ENCODE data around the gene CACNA1F.

Gene CACNA1F

DNA sequence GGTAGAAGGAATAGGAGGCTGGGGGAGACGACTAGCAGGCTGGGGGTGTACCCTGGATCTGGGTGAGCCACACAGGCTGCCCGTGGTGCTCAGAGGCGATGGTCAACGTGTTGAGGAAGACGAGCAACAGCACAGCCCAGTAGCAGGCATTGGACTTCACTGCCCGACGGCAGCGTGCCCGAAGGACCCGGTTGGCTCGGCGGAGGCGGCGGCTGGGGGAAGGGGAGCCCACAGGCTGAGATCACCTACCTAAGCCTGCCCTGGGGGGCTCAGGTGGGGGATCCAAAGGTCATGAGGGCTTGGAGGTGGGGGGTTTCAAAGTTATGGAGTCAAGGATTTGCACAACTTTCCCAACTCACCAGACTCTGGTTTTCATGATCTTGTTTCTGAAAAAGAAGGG lies 7.3 kb downstream of the CACNA1F start:
- H3K27me3 ChIP-seq (ENCODE audit: insufficient read depth, poor library complexity, severe bottlenecking) = peaks cover 6% of the 10 kb centered on the region
- TF ChIP-seq, protein P1, sequence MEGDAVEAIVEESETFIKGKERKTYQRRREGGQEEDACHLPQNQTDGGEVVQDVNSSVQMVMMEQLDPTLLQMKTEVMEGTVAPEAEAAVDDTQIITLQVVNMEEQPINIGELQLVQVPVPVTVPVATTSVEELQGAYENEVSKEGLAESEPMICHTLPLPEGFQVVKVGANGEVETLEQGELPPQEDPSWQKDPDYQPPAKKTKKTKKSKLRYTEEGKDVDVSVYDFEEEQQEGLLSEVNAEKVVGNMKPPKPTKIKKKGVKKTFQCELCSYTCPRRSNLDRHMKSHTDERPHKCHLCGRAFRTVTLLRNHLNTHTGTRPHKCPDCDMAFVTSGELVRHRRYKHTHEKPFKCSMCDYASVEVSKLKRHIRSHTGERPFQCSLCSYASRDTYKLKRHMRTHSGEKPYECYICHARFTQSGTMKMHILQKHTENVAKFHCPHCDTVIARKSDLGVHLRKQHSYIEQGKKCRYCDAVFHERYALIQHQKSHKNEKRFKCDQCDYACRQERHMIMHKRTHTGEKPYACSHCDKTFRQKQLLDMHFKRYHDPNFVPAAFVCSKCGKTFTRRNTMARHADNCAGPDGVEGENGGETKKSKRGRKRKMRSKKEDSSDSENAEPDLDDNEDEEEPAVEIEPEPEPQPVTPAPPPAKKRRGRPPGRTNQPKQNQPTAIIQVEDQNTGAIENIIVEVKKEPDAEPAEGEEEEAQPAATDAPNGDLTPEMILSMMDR (IDR thresholded peaks at IDR 0.05; ENCODE audit: poor library complexity, severe bottlenecking) = no peak
- no peak overlapping the region for H3K27ac ChIP-seq (ENCODE audit: poor library complexity, severe bottlenecking)
- no peak for ATAC-seq (ENCODE audit: low read depth)
- DNase-seq (ENCODE audit: low spot score) = no peak
- H3K36me3 ChIP-seq (ENCODE audit: low read depth) = no peaks in the 10 kb centered on the region
- no peaks in the 10 kb centered on the region for H3K4me1 ChIP-seq (ENCODE audit: insufficient read depth, poor library complexity, severe bottlenecking)
- H3K9me3 ChIP-seq (ENCODE audit: severe bottlenecking) = no peaks in the 10 kb centered on the region
- no peak overlapping the region for H3K4me3 ChIP-seq (ENCODE audit: severe bottlenecking)

DNA sequence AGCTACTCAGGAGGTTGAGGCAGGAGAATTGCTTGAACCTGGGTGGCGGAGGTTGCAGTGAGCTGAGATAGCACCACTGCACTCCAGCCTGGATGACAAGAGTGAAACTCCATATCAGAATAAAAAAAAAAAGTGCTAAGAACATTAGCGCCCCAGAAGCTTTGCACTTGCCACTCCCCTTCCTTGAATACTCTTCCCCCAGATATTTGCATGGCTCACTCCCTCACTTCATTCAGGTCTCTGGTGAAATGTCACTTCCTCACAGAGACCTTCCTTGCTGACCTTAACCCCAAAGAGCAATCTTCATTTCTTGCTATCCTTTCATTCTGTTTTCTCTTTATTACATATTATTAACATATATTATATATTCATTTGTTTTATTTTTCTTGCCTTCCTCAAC lies 11.3 kb downstream of the CACNA1F start:
- ATAC-seq (ENCODE audit: low read depth) (no peak), DNase-seq (ENCODE audit: low spot score) (no peak)
- Histone ChIP-seq H3K9me3 (ENCODE audit: severe bottlenecking) (no peaks in the 10 kb centered on the region), H3K4me3 (ENCODE audit: severe bottlenecking) (no peak overlapping the region), H3K36me3 (ENCODE audit: low read depth) (no peaks in the 10 kb centered on the region), H3K27ac (ENCODE audit: poor library complexity, severe bottlenecking) (no peak overlapping the region), H3K4me1 (ENCODE audit: insufficient read depth, poor library complexity, severe bottlenecking) (no peaks in the 10 kb centered on the region), H3K27me3 (ENCODE audit: insufficient read depth, poor library complexity, severe bottlenecking) (peaks cover 6% of the 10 kb centered on the region)
- TF ChIP-seq, protein P1 (IDR thresholded peaks at IDR 0.05; ENCODE audit: poor library complexity, severe bottlenecking) = no peak

DNA sequence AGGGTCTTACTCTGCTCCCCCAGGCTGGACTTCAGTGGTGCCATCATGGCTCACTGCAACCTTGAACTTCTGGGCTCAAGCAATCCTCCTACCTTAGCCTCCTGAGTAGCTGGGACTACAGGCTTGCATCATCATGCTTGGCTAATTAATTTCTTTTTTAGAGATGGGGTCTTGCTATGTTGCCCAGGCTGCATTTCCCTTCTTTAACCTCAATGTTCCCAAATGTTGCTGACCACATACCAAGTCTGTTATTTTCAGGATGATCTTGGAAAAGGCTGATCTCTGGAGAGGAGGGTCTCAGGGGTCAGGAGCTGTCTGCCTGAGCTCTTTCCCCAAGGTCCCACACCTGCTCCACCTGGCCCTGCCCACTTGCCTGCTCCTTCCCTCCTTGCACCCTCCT lies 13.0 kb downstream of the CACNA1F start:
- no peaks in the 10 kb centered on the region for H3K4me1 ChIP-seq (ENCODE audit: insufficient read depth, poor library complexity, severe bottlenecking)
- TF ChIP-seq, protein P1 (IDR thresholded peaks at IDR 0.05; ENCODE audit: poor library complexity, severe bottlenecking) = no peak
- H3K36me3 ChIP-seq (ENCODE audit: low read depth) = no peaks in the 10 kb centered on the region
- H3K4me3 ChIP-seq (ENCODE audit: severe bottlenecking) = no peak overlapping the region
- no peaks in the 10 kb centered on the region for H3K9me3 ChIP-seq (ENCODE audit: severe bottlenecking)
- no peak for DNase-seq (ENCODE audit: low spot score)
- no peak overlapping the region for H3K27ac ChIP-seq (ENCODE audit: poor library complexity, severe bottlenecking)
- H3K27me3 ChIP-seq (ENCODE audit: insufficient read depth, poor library complexity, severe bottlenecking) = no peaks in the 10 kb centered on the region
- no peak for ATAC-seq (ENCODE audit: low read depth)

DNA sequence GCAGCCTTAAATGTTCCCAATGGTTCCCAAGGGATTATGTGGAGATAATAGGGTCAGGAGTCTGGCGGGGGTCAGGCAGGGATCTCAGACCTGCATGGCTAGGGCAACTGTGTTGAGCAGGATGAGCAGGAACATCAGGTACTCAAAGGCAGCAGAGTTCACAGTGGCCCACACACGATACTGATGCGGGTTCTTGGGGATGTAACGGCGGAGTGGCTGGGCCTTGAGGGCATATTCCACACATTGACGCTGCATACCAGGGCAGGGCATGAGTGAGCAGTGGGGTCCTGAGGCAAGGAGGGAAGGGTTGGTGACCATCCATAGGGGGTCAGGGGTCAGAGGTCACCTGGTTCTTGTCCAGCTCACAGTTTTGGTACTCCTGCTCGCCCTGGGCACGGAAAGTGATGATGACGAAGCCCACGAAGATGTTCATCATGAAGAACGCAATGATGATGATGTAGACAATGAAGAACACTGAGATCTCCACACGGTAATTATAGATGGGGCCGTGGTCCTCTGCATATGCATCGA lies 18.1 kb downstream of the CACNA1F start:
- H3K27me3 ChIP-seq (ENCODE audit: insufficient read depth, poor library complexity, severe bottlenecking) = no peaks in the 10 kb centered on the region
- H3K27ac ChIP-seq (ENCODE audit: poor library complexity, severe bottlenecking) = no peak overlapping the region
- H3K4me3 ChIP-seq (ENCODE audit: severe bottlenecking) = no peak overlapping the region
- no peaks in the 10 kb centered on the region for H3K9me3 ChIP-seq (ENCODE audit: severe bottlenecking)
- TF ChIP-seq, protein P1 (IDR thresholded peaks at IDR 0.05; ENCODE audit: poor library complexity, severe bottlenecking) = no peak
- no peak for DNase-seq (ENCODE audit: low spot score)
- no peak for ATAC-seq (ENCODE audit: low read depth)
- H3K36me3 ChIP-seq (ENCODE audit: low read depth) = no peaks in the 10 kb centered on the region
- H3K4me1 ChIP-seq (ENCODE audit: insufficient read depth, poor library complexity, severe bottlenecking) = no peaks in the 10 kb centered on the region

DNA sequence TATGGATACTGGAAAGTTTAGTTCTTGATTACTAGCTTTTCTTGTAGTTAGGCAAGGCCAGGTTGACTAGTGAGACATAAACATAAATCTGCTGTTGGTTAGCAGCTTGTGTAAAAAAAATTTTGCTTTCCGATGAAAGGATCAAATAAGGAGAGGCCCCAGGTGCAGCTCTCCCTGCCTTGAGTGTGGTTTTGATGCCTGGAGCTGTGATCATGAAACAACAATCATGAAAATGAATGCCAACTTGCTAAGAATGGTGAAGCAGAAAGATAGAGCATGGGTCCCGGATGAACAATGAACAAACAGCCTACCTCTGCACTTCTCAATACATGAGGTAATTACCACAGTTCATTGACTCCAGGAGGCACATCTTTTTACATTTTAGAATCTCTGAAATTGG lies 18.7 kb downstream of the CACNA1F start:
- Histone ChIP-seq H3K9me3 (ENCODE audit: severe bottlenecking) (no peaks in the 10 kb centered on the region), H3K27me3 (ENCODE audit: insufficient read depth, poor library complexity, severe bottlenecking) (no peaks in the 10 kb centered on the region), H3K36me3 (ENCODE audit: low read depth) (no peaks in the 10 kb centered on the region), H3K4me1 (ENCODE audit: insufficient read depth, poor library complexity, severe bottlenecking) (no peaks in the 10 kb centered on the region), H3K4me3 (ENCODE audit: severe bottlenecking) (no peak overlapping the region), H3K27ac (ENCODE audit: poor library complexity, severe bottlenecking) (no peak overlapping the region)
- no peak for DNase-seq (ENCODE audit: low spot score)
- TF ChIP-seq, protein P1 (IDR thresholded peaks at IDR 0.05; ENCODE audit: poor library complexity, severe bottlenecking) = no peak
- no peak for ATAC-seq (ENCODE audit: low read depth)
